Activated CD4-positive, alpha-beta T cell treated with anti-CD3 and anti-CD28 coated beads, Interleukin-2, amount 50 U/mL, for 1 hour (primary cell): ENCODE measurements around the gene COL18A1.
"Not testable (repeated sequence)": the region's sequence is repeated elsewhere in the genome, so short reads cannot be mapped to it uniquely, and the experiment has no call there.

Experiments
- DNase-seq: peaks from one replicate; pipeline ENCODE4 v3.0.0-alpha.2; 2020

The COL18A1 gene

DNA sequence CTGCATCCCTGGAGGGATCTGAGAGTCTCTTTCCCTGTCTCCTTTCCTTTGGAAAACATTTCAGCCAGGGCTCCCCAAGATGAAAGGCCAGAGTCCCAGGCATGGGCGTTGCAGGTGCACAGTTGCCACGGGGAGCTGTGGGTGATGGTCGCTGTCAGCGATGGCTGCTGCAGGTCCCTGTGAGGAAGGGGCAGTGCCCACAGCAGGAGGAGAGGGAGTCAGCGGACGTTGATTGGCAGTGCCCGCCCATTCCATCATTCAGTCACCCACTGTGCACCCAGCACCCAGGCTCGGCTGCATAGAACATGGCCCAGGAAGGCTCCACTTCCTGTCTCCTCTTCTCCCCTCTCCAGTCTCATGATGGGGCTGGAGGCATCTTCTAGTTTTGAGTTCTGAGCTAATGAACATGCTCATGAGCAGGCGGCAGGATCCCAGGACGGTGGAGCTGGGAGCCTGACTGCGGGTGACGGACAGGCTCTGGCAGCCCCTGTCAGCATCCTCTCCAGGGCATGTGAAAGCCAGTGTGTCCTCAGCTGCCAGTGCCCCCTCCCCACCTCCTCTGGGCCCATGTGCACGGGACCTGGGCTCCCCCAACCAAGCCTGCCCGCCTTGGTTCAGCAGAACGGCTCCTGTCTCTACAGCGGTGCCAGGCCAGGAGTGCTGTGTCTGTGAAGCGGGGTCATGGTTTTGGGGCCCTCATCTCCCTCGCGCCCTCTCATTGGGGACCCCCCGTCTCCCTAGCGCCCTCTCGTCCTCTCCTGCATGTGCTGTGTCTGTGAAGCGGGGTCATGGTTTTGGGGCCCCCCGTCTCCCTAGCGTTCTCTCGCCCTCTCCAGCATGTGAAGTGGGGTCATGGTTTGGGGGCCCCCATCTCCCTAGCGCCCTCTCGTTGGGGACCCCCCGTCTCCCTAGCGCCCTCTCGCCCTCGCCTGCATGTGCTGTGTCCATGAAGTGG lies 24.5 kb downstream of the COL18A1 start:
- DNase-seq, result no peak

DNA sequence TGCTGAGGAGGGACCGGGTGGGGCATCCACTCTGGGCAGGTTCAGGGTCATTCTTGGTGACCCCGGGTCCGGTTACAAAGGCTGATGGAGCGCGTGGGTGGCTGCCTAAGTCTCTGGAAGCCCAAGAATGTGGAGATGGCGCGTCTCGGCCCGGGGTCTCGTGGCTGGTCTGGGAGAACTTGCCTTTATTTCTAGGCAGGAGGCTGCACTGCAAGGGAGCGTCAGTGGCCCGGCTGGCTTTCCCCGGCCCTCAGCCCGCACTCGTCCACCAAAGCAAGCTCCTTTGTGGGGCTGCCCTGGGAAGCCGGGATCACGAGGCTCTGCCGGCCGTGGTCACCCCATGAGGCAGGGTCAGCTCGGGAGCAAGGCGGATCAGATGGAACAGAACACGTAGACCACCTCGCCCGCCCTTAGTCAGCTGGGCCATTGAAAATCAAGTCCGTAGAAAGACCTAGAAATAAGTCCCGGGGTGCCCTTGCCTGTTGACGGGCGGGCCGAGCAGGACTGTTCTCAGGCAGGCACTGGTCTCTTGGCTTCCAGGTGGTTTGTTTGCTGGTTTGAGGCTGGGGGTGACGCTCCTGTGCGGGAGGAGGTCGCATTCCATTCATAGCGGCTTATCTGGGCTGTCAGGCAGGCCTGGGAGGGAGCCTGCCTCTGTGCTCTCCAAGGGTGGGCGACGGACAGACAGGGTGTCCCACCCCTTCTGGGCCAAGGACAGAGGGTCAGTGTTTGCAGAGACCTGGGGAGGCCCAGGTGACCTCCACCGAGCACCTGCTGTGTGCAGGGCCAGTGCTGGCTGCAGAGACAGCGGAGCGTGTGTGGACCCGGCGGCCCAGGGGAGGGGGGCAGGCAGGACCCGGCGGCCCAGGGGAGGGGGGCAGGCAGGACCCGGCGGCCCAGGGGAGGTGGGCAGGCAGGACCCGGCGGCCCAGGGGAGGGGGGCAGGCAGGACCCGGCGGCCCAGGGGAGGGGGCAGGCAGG lies 25.8 kb downstream of the COL18A1 start:
- DNase-seq, result no peak

DNA sequence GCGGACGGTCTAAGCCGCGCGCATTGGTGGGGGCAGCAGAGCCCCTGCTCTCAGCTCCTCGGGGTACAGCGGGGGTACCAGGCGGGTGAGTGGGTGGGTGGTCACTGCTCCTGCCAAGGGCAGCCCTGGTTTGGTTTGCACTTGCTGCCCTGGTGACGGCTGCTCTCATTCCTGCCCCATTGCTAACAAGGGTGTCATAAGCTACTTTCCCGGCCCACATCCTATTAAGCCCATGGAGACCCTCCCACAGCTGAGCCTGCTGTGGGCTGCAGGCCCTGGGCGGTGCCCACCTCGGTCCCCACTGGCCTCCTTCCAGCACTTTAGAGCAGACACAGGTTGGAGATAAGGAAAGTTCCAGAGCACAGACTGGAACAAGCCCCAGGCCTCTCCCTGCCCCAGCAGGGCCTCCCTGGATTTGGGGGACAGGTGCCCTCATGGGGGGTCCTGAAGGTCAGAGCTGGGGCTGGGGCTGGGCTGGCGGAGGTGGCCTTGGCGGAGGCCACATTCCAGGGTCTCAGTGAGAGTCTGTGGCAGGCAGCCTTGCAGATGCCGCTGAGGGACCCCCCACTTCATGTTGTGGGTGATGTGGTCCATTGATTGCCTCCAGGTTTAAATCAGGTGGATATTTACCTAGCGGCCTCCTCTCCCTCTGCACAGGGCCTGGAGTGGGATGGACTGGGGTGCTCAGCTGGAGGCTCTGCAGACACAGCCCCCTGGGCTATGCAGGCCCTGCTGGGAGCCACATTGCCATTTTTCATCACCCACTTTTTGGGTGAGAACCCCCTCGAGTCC lies 27.0 kb downstream of the COL18A1 start:
- no peak for DNase-seq

GRCh38 chr21:45432575-45433255 lies 27.8 kb downstream of the COL18A1 start:
- no peak for DNase-seq

DNA sequence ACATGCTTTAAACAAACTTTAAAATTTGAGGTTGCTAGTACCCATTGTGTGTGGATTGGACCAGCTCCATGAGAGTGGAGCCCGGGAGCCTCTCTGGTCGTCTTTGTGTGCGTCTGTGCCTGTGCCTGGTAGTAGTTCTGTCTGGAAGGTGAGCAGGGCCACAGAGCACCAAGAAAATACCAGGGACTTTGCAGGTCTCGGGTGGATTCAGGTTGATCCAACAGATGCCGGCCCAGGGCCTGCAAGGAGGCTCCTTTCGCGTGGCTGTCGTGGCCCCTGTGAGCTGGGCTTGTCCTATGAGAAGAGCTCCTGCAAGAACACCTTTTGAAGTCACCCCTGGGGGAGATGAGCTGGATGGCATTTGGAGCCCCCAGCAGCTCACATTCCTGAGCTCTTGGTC lies 28.3 kb downstream of the COL18A1 start:
- DNase-seq, result no peak

- DNase-seq, result no peak
Measured at GRCh38 chr21:45433911-45434644, 29.1 kb downstream of the COL18A1 start.

- DNase-seq, result no peak
Measured at GRCh38 chr21:45434645-45435217, 29.8 kb downstream of the COL18A1 start.

- no peak for DNase-seq
Measured at GRCh38 chr21:45435405-45435981, 30.5 kb downstream of the COL18A1 start.

GRCh38 chr21:45436351-45437065 lies 31.5 kb downstream of the COL18A1 start:
- DNase-seq, result no peak

DNA sequence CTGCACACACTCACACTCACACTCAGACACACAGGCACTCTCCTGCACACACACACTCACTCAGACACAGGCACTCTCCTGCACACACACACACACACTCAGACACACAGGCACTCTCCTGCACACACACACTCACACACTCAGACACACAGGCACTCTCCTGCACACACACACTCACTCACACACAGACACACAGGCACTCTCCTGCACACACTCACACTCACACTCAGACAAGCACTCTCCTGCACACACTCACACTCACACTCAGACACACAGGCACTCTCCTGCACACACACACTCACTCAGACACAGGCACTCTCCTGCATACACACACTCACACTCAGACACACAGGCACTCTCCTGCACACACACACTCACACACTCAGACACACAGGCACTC lies 32.9 kb downstream of the COL18A1 start:
- DNase-seq, result not testable (repeated sequence)

DNA sequence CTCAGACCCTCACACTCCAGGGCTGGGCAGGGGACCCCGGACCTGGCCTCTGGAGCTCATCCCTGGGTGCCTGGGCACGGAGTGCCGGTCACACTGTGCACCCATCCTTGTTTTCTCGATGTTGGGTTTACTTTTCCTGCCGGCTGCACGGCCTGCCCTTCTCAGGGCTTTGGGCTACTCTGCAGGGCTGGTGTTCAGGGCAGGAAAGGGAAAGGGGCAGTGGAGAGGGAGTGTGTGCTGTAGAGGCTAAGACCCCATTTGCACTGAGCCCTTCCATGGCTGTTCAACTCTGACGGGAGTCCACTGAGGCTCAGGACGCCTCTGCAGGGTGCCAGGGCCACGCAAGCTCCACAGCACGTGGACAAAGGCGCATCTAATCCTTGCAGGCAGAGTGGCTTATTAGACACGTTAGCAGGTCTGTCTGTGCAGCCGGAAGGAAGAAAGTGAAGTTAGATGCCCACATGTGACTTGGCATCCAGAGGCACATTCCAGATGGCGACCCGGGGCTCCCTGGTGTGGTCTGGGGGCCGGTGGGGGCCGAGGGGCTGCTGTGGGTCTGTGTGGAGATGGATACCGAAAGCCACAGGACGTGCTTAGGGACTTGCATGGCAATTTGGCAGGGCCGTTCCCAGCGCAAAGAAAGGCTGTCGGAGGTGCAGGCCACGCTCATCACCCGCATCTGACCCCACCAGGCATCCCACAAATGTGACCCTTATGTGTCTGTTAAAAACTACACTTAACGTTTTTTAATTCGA lies 33.6 kb downstream of the COL18A1 start:
- DNase-seq, result no peak

DNA sequence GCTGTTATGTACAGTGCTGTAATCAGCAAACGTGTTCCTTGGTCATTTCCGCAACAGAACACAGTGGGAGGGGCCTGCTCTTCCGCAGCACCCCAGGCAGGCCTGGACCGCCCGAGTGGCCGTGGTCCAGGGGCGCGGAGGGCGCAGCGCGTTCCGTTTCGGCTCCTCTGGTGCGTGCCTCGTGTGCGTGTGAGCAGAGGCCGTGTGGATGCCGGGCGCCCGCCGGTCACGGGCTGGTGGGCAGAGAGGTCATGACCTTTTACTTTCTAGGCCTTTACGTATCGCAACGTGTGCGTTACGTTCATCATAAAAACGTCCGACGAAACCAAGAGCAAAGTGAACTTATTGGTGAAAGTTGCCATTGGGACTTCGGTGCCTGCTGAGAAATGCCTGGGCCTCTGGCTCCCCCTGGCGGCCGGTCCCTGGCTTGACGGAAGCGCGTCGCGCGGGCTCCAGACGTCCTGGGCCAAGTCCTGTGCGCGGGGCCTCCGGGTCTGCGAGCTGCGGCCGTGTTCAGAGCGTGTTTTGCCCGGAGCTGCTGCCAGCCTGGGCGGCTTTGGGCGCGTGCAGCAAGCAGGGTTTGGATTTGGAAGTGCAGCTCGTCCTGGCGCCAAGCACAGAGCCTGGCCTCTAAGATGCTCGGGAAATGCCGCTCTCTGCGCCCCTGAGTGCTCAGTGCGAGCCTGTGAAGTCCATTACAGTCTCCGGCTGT lies 34.4 kb downstream of the COL18A1 start:
- peak; percentile 88 for DNase-seq

DNA sequence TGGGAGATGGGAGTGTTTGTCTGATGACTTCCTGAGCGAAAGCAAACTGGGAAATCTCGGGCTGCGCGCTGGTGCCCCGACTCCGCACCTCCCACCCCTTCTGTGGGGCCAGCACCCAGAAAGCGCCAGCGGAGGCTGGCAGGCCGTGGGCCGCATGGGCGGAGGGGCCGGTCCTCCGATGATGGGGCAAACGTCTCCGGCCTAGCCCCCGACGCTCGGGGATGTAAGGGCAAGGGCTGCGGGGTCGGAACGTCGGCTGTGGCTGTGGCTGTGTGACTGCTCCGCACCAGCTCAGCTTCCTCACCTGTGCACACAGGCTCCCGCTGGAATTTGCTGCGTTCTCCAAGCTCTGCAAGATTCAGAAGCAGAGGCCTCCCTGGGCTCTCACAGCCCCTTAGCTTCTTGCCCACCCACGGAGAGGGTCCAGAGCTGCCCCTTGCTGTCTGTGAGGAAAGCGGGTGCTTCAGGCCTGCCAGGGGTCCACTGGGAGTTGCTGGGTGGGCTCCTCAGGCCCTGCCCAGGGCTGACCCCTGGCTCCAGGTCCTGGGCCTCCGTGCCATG lies 35.0 kb downstream of the COL18A1 start:
- no peak for DNase-seq

DNA sequence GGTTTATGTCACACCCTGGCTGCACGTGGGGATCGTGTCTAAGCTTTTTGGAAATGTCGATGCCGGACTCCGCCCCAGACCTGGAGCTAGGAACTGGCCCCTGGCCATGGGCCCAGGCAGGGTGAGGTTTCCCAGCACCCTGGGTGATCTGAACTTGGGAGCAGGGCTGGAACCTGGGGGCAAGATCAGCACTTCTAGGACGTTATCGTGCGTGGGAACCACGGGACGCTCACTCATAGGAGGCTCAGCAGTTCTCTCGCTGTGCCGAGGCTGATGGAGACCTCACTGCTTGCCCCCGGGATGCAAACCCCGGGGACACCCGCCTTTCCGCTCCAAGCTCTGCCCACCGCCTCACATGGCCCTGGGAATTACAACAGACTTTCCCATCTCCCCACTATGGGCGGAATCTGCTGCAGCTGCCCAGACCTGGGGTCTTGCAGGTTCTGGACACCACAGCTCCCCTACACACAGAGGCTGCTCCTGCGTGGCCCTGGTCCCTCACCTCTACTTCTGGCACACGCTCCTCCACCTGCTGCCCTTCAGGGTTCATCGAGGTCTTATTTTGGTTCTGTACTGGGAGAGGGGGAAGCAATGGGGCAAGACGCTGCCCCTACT lies 35.9 kb downstream of the COL18A1 start:
- no peak for DNase-seq

DNA sequence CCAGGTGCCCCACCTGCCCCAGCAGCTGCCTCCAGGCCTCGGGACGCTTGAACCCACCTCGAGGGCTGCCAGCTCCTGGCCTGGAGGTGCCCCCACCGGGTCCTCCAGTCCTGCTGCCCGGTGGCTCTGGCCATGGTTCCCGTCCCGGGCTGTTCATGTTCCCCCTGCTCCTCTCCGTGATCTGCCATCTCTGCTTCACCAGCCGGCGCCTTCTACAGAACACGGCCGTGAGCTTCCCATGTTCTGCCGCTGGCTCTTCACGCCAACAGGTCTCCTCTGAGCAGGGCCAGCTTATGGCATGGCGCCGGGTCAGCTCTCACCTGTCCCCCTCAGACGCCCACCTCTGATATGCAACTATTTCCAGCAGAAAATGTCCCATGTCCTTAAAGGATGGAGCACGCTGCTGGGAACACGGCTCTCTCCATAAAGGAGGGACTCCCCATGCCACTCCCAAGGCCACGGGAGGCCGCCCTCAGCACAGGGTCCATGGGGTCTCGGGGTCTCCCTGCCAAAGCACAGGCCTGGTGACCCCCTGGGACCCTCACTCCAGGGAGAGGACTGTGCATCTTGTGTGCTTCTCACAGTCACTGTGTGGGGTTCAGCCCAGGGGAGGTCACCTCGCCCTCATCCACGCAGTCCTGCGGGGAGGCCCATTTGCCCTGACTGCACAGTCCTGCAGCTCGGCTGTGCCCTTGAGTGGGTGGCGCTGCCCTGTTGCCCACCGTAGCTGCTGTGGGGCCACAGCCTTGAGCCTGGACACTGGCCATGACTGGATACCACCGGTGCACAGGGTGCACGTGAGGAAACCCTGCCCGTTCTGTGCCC lies 36.7 kb downstream of the COL18A1 start:
- DNase-seq, result no peak

GRCh38 chr21:45442276-45442675 lies 37.3 kb downstream of the COL18A1 start:
- no peak for DNase-seq
